ENCODE data around the gene TRPC3.
"Not testable (repeated sequence)": the region's sequence is repeated elsewhere in the genome, so short reads cannot be mapped to it uniquely, and the experiment has no call there.

TRPC3 gene

DNA sequence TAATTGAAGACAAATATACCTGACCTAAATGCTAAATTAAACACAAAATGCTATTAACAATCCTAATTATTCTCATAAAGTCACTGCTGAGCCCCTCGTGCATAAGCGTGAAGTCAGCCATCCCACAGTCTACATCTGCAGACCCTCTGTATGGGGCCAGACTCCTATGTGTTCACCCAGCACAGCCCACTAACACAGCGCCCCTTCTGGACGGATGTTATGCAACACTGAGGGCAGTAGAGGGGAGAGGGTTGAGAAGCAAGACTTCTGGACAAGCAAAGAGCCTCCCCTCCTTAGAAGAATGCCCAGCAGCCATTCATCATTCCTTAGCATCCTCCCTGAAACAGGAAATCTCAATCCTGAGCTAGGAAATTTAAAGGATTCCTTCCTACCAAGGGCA, 7.9 kb downstream of the TRPC3 start:
- no peak for DNase-seq

DNA sequence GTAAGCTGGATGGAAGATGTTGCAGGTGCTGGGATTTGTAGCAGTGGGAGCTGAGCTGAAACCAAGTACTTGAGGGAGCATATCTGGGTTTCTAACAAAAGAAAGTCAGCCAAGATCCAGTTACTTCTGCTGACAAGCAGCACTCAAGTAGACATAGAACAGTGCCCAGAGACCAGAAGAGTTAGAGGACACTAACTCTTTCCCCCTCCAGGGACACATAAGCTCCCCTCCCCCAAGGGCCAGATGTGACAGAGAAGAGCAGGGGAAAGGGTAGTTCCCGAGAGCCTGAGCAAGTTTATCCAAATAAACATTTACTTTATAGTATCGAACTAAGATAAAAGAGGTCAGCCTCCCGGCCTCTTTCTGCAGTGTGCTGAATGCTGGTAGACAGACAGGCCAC, 12.2 kb downstream of the TRPC3 start:
- DNase-seq = no peak

DNA sequence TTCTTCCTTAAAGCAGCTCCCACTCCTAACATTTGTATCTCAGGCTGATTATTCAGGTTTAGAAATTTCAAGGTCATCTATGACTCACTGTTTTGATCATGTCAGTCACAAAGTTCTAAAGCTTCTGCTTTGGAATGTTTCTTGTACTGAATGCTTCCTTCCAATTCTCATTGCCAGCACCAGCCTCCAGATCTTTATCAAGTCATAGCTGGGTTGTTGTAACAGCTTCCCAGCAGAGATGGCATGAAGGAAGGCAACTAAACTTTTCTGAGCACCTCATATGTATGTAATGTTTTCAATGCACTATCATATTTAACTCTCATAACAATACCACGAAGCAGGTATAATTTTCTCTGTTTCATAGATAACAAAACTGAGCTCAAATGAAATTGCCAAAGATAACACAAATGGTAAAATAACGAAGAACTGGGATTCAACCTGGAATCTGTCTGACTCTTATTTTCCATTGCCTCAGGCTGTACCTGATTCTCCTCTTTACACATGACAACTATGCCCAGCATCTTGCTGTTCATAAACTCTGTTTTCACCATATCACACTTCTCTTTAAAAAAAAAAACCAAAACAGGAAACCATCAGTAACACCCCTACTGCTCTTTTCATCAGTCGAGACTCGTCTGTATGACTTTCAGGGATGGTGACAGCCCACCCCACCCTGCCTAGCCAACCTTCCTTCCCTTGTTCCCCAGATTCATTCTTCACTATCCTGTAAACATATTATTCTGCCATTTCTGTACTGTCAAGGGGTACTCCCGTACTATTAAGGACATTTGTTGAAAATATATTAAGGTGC, 13.4 kb downstream of the TRPC3 start:
- no peak for DNase-seq

DNA sequence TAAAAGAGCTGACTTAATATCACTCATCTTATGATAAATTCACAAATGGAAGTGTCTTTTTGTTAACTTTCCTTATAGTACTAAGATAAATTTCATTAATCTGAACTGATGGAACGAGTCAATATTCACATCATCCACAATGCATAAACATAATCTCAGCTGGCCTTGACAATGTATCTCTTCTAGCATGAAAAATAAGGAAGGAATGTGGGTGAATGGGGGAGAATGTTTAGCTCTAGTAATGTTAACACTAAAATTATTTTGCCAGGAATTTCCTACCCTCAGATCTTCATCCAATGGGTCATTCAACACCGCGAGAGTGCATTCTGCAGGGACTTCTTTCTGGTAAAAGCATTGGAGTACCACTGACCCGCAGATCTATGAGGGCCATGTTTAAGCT, 15.8 kb downstream of the TRPC3 start:
- no peak for DNase-seq

DNA sequence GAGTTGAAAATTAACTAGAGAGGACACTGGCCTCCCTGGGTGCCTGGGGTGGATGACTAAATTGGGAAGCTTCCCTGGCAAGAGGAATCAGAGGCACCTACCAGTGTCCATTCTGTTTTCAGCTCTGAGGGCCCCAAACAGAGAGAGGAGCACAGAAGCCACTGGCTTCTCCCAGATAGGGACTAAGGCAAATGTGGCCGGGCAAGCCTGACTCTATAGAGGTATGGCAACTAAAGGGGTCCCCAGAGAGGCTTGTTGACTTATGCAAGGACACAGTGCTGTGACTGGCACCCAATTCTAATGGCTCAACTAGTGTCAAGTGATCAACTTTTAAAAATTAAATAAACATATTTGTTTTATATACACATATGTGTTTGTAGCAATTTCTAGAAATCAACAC, 17.2 kb downstream of the TRPC3 start:
- DNase-seq = no peak

DNA sequence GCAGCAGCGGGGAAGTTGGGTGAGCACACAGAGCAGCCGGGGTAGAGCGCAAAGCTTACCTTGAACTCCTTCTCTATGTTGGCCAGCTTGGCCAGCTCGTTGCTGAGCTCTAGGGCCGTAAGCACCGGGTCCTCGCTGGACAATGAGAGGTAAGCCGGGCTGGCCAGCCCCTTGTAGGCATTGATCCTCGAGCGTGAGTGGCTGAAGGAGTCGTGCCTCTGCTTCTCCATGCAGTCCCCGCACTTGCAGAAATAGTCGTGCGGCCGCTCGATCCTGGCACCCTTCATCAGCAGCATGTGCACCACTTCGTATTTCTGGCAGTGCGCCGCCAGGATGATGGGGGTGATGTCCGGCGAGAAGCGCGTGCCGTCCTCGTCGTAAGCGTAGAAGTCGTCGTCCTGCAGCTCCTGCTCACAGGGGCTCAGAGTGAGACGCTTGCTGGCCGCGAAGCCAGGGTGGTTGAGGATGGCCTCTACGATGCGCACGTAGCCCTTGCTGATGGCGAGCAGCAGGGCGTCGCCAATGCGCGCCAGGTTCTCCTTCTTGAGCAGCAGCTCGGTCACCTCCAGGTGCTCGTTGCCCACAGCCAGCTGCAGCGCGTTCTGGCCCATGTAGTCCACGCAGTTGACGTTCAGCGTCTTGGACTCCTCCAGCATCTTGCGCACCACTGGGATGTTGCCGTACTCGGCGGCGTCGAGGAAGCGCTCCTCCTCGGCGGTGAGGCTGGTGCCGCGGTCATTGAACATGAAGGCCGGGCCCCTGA, 19.5 kb downstream of the TRPC3 start:
- no peak for DNase-seq

DNA sequence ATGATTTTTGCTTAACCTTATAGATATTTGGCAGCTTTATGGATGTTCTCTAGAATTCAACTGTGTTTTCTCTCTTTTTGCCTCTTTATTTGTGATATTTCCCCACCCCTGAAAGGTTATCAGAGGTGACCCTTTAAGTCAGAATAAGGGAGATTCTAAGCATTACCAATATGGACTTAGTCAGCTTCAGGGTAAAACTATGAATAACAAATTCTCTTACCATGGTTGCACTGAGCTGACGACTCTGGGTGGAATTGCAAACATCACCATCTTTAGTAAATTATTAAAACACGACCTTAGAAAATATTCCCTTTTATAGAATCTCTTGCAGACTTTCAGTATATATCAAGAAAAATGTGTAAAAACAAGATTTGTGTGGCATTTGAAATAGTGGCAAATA, 21.6 kb downstream of the TRPC3 start:
- DNase-seq = no peak

DNA sequence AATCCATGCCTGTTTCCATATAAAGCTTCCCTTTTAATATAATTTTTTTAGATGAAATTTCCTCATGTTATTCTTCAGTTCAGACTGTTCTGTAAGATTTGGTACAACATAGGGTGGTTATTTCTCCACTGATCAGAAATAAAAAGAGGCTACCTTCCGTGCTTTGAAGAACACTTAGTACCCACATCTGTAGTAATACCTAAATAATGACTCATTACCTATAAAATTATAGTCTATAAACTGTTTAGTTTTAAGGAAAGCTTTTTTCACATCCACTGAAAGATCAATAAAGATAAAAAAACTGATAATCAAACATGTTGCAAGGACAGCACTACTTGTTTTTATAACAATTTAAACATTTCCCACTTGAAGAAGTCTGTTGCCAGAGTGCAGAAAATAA, 23.9 kb downstream of the TRPC3 start:
- DNase-seq = no peak

DNA sequence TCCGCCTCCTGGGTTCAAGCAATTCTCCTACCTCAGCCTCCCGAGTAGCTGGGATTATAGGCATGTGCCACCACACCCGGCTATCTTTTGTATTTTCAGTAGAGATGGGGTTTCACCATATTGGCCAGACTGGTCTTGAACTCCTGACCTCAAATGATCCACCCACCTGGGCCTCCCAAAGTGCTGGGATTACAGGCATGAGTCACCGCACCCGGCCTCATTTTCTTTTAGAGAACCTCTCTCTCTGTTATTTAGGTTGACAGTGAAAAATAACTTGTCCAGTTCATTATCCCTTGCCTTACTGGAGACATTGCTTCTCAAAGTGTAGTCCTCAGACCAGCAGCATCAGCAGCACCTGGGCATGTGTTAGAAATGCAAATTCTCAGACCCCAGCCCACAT, 25.4 kb downstream of the TRPC3 start:
- DNase-seq = not testable (repeated sequence)

DNA sequence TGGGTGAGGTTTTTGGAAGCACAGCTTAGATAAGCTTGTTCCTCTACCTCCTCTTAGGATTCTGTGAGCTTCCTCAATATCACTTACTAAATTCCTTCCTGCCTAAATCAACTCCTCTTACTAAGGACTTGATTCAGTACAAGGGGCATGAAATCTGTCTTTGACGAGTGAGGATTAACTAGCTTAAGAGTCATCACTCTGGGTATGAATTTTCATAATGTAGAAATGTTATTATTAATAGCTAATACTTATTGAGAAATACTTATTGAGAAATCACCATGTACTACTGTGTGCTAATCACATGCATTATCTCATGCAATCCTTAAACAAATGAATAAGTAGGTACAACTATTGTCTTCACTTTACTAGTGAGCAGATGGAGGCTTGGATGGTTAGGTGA, 28.6 kb downstream of the TRPC3 start:
- DNase-seq = no peak

DNA sequence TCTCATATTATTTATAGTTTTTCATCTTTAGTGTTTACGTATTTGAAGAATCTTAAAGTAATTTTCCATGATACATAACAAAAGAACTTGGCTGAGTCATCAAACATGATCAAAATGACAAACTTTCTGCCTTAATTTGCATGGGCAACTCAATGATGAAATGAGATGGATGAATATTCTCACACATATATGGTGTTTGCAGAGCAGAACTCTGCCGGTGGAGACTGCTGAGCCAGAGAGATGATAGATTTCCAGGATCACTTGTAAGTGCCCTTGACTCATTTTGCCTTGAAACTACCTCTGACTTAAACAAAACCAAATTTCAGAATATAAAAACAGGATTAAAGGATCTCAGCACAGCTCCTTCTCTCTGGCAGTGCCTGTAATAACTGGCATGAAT, 38.2 kb downstream of the TRPC3 start:
- DNase-seq = no peak

DNA sequence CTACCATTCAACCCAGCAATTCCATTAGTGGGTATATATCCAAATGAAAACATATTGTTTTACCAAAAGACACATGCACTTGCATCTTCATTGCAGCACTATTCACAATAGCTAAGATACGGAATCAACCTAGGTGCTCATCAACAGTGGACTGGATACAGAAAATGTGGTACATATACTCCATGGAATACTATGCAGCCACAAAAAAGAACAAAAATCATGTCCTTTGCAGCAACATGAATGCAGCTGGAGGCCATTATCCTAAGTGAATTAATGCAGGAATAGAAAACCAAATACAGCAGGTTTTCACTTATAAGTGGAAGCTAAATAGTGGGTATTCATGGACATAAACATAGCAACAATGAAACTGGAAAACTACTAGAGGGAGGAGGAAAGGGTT, 43.5 kb downstream of the TRPC3 start:
- no peak for DNase-seq

DNA sequence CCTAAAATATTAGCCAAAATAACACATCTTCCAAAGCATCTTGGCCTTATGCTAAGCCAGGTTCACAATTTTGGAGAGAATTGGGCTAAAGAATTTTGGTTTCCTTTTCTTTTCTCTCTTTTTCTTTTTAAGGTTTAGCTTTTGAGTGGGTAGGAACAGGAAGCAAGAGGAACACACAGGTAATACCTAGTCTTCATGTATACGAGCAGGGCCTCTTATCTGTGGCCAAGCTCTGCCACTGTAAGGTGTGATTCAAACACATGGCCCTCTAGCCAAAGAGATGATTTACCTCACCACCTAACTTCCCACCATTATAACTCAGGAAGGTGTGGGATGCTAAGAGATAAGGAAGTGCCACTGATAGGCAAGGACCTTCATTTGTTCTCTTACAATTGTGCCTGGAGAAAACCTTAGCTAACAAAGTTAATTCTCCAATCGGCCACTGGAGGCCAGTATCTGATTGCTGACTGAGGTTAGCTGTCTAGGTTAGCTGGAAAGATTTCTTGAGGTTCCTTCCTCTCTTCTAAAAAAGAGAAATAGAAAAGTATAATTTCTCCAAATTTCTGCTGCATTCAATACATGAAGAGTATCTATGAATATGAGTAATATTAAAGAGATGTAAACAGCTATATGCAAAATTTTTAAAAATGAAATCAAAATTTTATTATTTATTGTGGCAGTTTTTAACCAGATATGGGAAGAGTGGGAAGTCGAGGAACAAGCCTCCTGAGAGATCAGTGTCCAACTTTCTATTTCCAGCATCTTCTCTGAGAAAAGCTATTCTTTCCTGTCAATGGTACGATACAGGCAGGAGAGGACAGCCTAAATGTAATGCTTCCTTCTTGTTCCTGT, 51.5 kb downstream of the TRPC3 start:
- peak; percentile 10 for DNase-seq

DNA sequence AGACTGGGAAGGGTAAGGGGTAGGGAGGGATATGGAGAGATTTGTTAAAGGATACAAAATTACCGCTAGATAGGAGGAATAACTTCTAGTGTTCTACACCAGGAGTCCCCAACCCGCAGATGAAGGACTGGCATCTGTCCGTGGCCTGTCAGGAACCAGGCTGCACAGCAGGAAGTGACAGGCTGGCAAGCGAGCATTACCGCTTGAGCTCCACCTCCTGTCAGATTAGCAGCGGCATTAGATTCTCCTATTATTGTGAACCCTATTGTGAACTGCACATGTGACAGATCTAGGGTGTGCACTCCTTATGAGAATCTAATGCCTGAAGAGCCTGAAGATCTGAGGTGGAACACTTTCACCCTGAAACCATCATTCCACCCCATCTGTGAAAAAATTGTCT, 53.7 kb downstream of the TRPC3 start:
- DNase-seq = peak; percentile 8

DNA sequence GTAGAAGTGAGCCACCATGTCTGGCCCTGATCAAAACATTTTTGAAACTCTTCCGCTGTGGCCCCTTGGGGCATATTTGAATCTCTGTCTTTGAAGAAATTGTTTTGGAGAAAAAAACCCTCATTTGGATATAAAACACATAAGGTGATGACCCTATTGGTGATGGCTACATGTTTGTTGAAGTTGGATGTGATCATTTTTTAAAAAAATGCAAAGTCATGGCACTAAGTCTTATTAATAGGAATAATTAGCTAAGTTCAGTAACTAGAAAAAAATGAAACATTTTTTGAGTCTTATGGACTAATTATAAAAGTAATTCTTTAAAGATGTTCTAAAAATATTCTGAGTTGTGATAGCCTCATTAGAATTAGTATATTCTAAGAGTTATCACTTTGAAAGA, 63.7 kb downstream of the TRPC3 start:
- DNase-seq = no peak

DNA sequence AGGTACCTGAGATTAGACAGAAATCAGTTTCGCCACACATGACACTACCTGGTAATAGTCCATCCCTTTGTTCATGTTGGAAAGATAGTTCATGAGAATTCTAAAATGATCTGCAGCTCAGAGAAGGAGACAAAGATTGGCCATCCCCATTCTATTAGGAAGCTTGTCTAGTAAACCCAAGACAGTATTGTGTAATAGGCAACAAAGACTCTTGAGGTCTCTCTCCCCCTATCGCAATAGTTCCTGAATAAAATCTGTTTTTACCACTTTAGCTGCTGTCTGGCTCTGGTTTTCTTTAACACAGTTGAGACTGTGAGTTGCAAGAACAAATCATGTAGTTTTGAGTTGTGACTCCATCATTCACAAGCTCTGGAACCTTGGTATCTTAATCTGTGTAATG, 66.7 kb downstream of the TRPC3 start:
- DNase-seq = no peak

DNA sequence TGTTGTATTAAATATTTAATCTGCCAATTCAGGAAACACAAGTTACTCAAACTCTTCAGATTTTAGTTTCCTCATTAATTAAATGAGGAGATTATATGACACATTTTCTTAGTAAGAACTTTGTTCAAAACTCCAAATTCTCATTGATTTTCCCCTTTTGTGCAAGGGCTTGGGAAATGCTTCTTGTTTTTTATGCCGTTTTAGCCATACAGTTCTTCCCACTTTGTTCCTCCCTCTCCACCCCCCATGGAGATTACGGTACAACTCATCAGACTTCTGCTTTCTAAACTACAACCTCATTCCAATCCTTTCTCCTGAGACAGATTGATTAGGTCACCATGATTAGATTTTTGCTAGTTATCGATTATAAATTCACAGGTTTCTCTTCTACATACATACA, 70.7 kb downstream of the TRPC3 start:
- no peak for DNase-seq

DNA sequence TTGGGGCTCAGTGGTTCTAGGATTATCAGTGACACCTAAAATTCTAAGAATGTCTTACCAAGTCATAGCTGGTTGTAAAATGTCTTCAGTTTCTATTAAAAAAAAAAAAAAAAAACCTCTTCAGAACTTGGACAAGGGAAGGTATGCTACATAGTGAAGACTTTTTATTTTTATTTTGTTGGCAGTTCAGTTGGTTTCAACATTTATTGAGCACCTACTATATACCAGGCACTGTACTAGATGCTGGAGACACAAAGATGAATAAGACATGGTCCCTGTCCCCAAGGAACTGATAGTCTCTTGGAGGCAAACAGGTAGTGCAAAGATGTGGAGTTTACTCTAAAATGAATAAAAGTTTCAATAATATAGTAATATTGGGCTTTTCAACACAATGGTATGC, 72.7 kb downstream of the TRPC3 start:
- no peak for DNase-seq

DNA sequence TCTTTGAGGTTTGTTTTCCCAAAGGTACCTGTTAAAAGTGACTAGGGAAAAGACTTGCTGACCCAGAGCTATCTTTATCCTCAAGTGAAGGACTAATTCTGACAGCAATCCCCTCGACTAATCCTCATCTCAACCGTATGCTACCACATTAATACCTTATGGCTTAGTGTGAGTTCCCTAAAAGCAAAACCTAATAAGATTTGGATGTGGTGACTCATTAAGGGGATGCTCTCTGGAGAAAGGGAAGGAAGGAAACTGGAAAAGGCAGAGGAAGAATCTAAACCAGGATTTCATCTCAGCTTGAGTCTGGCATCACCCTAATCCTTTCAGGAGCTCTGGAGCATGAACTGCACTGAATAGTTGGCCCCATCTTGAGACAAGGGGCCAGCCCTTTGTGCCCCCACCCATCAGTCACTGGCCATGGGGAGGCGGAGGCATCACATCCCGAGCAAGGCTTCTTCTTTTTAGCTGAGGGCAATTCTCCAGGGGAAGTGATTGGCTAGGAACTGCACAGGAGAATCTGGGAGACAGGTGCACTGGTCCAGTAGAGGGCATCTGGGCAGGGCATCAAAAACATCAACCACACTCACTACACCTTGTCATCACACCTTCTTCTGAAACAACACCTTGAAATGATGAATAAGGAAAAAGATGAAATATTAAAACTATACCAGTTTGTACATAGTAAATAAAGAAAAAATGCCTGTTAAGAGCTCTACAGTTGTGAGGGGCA, 74.7 kb downstream of the TRPC3 start:
- DNase-seq = no peak

DNA sequence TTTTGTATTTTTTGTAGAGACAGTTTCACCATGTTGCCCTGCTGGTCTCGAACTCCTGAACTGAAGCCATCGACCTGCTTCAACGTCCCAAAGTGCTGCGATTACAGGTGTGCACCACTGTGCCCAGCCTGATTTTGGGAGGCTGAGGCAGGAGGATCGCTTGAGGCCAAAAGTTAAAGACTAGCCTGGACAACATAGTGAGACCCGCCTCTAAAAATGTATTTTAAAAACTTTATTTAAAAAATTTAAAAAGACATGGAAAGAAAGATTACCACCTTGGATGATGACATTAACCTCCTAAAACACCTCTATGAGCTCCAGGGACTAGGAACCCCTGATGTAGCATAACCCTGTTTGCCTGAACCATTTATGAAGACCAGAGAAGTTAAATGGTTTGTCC, 75.8 kb downstream of the TRPC3 start:
- DNase-seq = no peak

DNA sequence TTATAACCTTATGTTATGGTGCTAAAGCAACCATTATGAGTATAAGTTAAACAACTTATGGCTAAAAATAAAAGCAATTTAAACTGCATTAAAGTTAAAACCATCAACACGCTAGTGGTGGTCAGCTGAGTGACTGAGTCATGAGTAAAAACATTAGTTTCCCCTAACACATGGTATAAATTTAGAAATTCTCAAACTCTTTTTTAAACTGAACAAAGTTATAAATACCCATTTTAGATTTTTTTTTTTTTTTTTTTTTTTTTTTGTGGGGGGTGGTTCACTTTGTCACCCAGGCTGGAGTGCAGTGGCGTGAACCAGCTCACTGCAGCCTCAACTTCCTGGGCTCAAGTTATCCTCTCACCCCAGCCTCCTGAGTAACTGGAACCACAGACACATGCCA, 76.2 kb downstream of the TRPC3 start:
- DNase-seq = no peak

DNA sequence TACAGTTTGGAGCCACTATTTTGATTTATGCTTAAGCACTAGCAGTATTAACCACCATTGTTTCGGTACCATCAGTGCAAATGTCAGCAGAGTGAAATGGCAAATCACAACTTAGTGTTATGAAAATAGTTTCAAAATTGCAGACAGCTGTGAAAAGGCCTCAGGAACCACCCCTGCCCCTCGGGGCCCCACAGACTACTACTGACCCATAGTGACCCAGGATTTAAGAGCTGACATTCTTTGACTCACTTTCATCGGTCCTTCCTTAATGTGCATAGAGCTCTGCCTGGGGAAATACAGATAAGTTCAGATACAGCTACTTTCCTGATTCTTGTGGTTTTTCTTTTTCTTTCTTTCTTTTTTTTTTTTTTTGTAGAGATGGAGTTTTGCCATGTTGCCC, 78.3 kb downstream of the TRPC3 start:
- no peak for DNase-seq

All from NCI-H146 (cell line).